SK-N-MC (cell line): ENCODE data around the gene ZDHHC11B.

Experiments
- EZH2 ChIP-seq: fragments of 200-600 bp; sonication (generic); IDR thresholded peaks from one replicate; pipeline ENCODE4 v1.6.1; 2017; ENCODE audit warnings: antibody characterized with exemption
- POLR2AphosphoS5 ChIP-seq: IDR thresholded peaks from 2 replicates; pipeline ENCODE4 v1.6.1; 2012; ENCODE audit warnings: mild to moderate bottlenecking, low read depth, low read length, borderline replicate concordance

GRCh38 chr5:819078-819477 is 34.5 kb upstream of the ZDHHC11B start:
- TF ChIP-seq EZH2 = no peak
- no peak for TF ChIP-seq POLR2AphosphoS5
